Spleen (tissue), 11 donors: ENCODE results near the gene MED25. TPM values are rescaled to one million over a fixed set of nuclear protein-coding genes. Genes with fewer than 3 reads are reported as not detected.

ENCODE experiments used
- DNase-seq: peaks from one replicate; pipeline ENCODE4 v3.0.0-alpha.2; 2020
- H3K27ac ChIP-seq, 8 donors: fragments of 200-600 bp; sonication (generic) in 7 of 8; 1 replicate in 4 of 8; 2 replicates in 4 of 8; pipeline versions ENCODE4 v1.5.0 to v1.8.0; 2016 to 2021; ENCODE audit warnings: inconsistent platforms in 4 of 8, mild to moderate bottlenecking in 4 of 8, moderate library complexity in 1 of 8
- H3K27me3 ChIP-seq, 7 donors: fragments of 200-600 bp; sonication (generic) in 6 of 7; replicated peaks in 1 of 7; 1 replicate in 4 of 7; 2 replicates in 3 of 7; pipeline versions ENCODE4 v1.5.0 to v1.8.0; 2016 to 2021; ENCODE audit warnings: inconsistent platforms in 3 of 7, mild to moderate bottlenecking in 1 of 7
- H3K36me3 ChIP-seq, 6 donors: fragments of 200-600 bp; sonication (generic) in 5 of 6; 1 replicate in 4 of 6; 2 replicates in 2 of 6; pipeline versions ENCODE4 v1.5.0 to v1.8.0; 2016 to 2021; ENCODE audit warnings: inconsistent platforms in 2 of 6
- H3K4me1 ChIP-seq, 6 donors: fragments of 200-600 bp; sonication (generic) in 5 of 6; 1 replicate in 3 of 6; 2 replicates in 3 of 6; pipeline versions ENCODE4 v1.5.0 to v1.8.0; 2016 to 2021; ENCODE audit warnings: inconsistent platforms in 3 of 6
- H3K4me3 ChIP-seq, 8 donors: fragments of 200-600 bp; sonication (generic) in 7 of 8; 1 replicate in 4 of 8; 2 replicates in 4 of 8; pipeline versions ENCODE4 v1.5.0 to v1.8.0; 2016 to 2021; ENCODE audit warnings: inconsistent platforms in 4 of 8, mild to moderate bottlenecking in 4 of 8, moderate library complexity in 2 of 8
- H3K9me3 ChIP-seq, 8 donors: fragments of 200-600 bp; sonication (generic) in 7 of 8; 1 replicate in 4 of 8; 2 replicates in 4 of 8; pipeline versions ENCODE4 v1.5.0 to v1.8.0; 2016 to 2021; ENCODE audit warnings: inconsistent platforms in 4 of 8
- CTCF ChIP-seq, 11 experiments: fragments of 200-600 bp in 7 of 11; fragments of 450-650 bp in 4 of 11; sonication (generic) in 4 of 11; IDR thresholded peaks in 8 of 11; conservative IDR thresholded peaks in 3 of 11; 1 replicate in 7 of 11; 2 replicates in 4 of 11; pipeline versions ENCODE4 v1.4.0 to v1.8.0; 2016 to 2021; ENCODE audit warnings: antibody characterized with exemption in 11 of 11, inconsistent platforms in 4 of 11, mild to moderate bottlenecking in 1 of 11
- POLR2A ChIP-seq, 3 donors: fragments of 450-650 bp; IDR thresholded peaks; one replicate each; pipeline ENCODE4 v1.5.1; 2017; ENCODE audit warnings: antibody characterized with exemption in 3 of 3, mild to moderate bottlenecking in 1 of 3
- POLR2AphosphoS5 ChIP-seq, 3 donors: sonication (generic); formaldehyde crosslinking; IDR thresholded peaks; one replicate each; pipeline ENCODE4 v1.5.1; 2017; ENCODE audit warnings: antibody characterized with exemption in 3 of 3
- WGBS, 5 donors: extraction: QIAGEN DNeasy Blood & Tissue Kit in 3 of 5; methylation state at CpG; one replicate each; pipeline versions ENCODE4 v1.1.5 to v1.1.7; 2013 to 2018; 5-methylcytosine and 5-hydroxymethylcytosine counted together
- intact Hi-C: fragments of 100-400 bp; cut with DNase I; formaldehyde crosslinking; loops from one replicate; pipeline ENCODE4 v1.15.0; 2023; ENCODE audit warnings: low total_unique reads
- polyA plus RNA-seq, 3 donors: library from polyadenylated mRNA; stranded (reverse); fragments of 200-250 nt; gene quantifications; one replicate each; pipeline ENCODE4 v1.2.1, GENCODE V29; 2013
- total RNA-seq, 7 donors: library from RNA; depleted of rRNA in 3 of 7; stranded (reverse); fragments of >200 nt in 3 of 7; fragmentation: NEBNext Ultra II Directional in 4 of 7; extraction: Animal tissue kit (Norgen Biotek cat#: 25700) in 4 of 7; gene quantifications; one replicate each; pipeline versions ENCODE4 v1.1.0 to v1.2.1, GENCODE V29; 2016 to 2021
- donor health status: healthy with polysubstance abuse.
- donor health status: DM: no; HTN: no; CAD: no; lungs with moderate emphysema.
- donor health status: DM: no; HTN: no; CAD: no.
- donor health status: Bipolar disorder and iron deficiency.
- donor health status: healthy.
- donor health status: DM: no; HTN: no; CAD: no.
- donor health status: DM: yes; HTN: yes; CAD: no.

The MED25 gene
- total and polyA plus RNA-seq, 10 donors: 26.6 to 61.0 (median 44.9) TPM

GRCh38 chr19:49858088-49858985 lies 40.2 kb downstream of the MED25 start:
- DNase-seq: no peak
- Histone ChIP-seq H3K36me3 (peaks cover 0 to 93% (median 87%) of the 10 kb centered on the region in 6 donors), H3K27ac (peak overlapping the region in 5 of 8 donors; percentile 7 to 78 (median 11)), H3K4me1 (peaks cover 4 to 83% (median 32%) of the 10 kb centered on the region in 6 donors), H3K9me3 (no peaks in the 10 kb centered on the region), H3K27me3 (no peaks in the 10 kb centered on the region), H3K4me3 (no peak overlapping the region)
- WGBS, 5 donors: 81 to 92% (median 89%) methylated on average over 27 to 37 of the region's 37 CpGs
- intact Hi-C loops: no loop called here
- TF ChIP-seq POLR2A (IDR thresholded peaks at IDR 0.05) (no peak), CTCF (IDR thresholded peaks at IDR 0.05 in 8 of 11, conservative IDR thresholded peaks at IDR 0.05 in 3 of 11) (no peak), POLR2AphosphoS5 (IDR thresholded peaks at IDR 0.05) (peak; percentile 40 to 72 (median 59))

- peaks cover 0 to 83% (median 32%) of the 10 kb centered on the region in 6 donors for H3K4me1 ChIP-seq
- H3K27me3 ChIP-seq: no peaks in the 10 kb centered on the region
- intact Hi-C loops: no loop called here
- 80 to 89% (median 87%) methylated on average over 16 to 22 of the region's 22 CpGs for WGBS, 5 donors
- no peak for TF ChIP-seq CTCF (IDR thresholded peaks at IDR 0.05 in 8 of 11, conservative IDR thresholded peaks at IDR 0.05 in 3 of 11)
- TF ChIP-seq POLR2AphosphoS5 (IDR thresholded peaks at IDR 0.05): peak; percentile 32 to 60 (median 45)
- no peak for TF ChIP-seq POLR2A (IDR thresholded peaks at IDR 0.05)
- no peaks in the 10 kb centered on the region for H3K9me3 ChIP-seq
- no peak for DNase-seq
- no peak overlapping the region for H3K4me3 ChIP-seq
- peak overlapping the region in 6 of 8 donors; percentile 73 to 87 (median 82) for H3K27ac ChIP-seq
- peaks cover 4 to 100% (median 95%) of the 10 kb centered on the region in 6 donors for H3K36me3 ChIP-seq
Measured at GRCh38 chr19:49859682-49860335, 41.7 kb downstream of the MED25 start.

- Histone ChIP-seq H3K4me1 (peaks cover 6 to 83% (median 38%) of the 10 kb centered on the region in 6 donors), H3K9me3 (no peaks in the 10 kb centered on the region), H3K27me3 (no peaks in the 10 kb centered on the region), H3K27ac (peak overlapping the region; percentile 42 to 87 (median 79)), H3K4me3 (peak overlapping the region in 2 of 8 donors; percentile 10 to 42), H3K36me3 (peaks cover 4 to 98% (median 90%) of the 10 kb centered on the region in 6 donors)
- DNase-seq: no peak
- TF ChIP-seq POLR2A (IDR thresholded peaks at IDR 0.05): no peak
- TF ChIP-seq POLR2AphosphoS5 (IDR thresholded peaks at IDR 0.05): peak in 2 of 3 donors; percentile 4 to 47
- WGBS, 5 donors: 59 to 78% (median 72%) methylated on average over 14 to 17 of the region's 17 CpGs
- intact Hi-C loops: no loop called here
Measured at GRCh38 chr19:49860336-49861102, 42.4 kb downstream of the MED25 start.

GRCh38 chr19:49861107-49861506 lies 43.0 kb downstream of the MED25 start:
- H3K27me3 ChIP-seq: no peaks in the 10 kb centered on the region
- peak overlapping the region in 2 of 8 donors; percentile 10 to 42 for H3K4me3 ChIP-seq
- H3K27ac ChIP-seq: peak overlapping the region; percentile 42 to 87 (median 79)
- H3K36me3 ChIP-seq: peaks cover 4 to 93% (median 85%) of the 10 kb centered on the region in 6 donors
- TF ChIP-seq CTCF (IDR thresholded peaks at IDR 0.05 in 8 of 11, conservative IDR thresholded peaks at IDR 0.05 in 3 of 11): no peak
- TF ChIP-seq POLR2AphosphoS5 (IDR thresholded peaks at IDR 0.05): peak; percentile 30 to 69 (median 45)
- H3K9me3 ChIP-seq: no peaks in the 10 kb centered on the region
- DNase-seq: peak; percentile 88
- peaks cover 12 to 84% (median 44%) of the 10 kb centered on the region in 6 donors for H3K4me1 ChIP-seq
- WGBS, 5 donors: 34 to 76% (median 69%) methylated on average over 3 to 13 of the region's 13 CpGs
- intact Hi-C loops: no loop called here
